M059J (cell line): Measurements from ENCODE around the gene KIAA1755. TPM values are rescaled to one million over a fixed set of nuclear protein-coding genes. Genes with fewer than 3 reads are reported as not detected.

ENCODE experiments used
- DNase-seq: peaks from one replicate; pipeline ENCODE4 v3.0.0-alpha.2; 2012; ENCODE audit warnings: low read depth
- total RNA-seq: library from RNA; depleted of rRNA; stranded (reverse); fragments of >200 nt; shearing (Covaris generic); gene quantifications from 2 replicates; pipeline ENCODE4 v1.2.3, GENCODE V29; 2014

The KIAA1755 gene
- total RNA-seq, 1 experiment from 2014 or later = 3.8 TPM

DNA sequence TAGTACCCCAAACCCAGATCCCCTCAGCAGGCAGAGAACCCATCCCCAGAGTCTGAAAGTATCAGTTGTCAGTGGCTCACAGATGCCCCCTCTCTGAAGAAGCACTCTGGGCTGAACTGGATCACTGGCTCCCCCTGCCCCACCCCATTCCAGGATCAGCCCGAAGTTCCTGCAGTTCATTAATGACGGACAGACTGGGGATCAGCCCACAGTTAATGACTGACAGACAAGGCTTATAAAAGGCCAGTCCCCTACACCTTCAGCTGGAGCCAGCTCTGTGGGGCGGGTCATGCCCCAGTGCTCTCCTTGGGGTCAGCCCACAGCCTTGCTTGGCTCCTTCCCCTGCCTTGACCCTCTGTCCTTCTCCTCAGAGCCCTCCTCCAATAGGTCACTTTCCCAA lies 21.7 kb downstream of the KIAA1755 start:
- no peak for DNase-seq

DNA sequence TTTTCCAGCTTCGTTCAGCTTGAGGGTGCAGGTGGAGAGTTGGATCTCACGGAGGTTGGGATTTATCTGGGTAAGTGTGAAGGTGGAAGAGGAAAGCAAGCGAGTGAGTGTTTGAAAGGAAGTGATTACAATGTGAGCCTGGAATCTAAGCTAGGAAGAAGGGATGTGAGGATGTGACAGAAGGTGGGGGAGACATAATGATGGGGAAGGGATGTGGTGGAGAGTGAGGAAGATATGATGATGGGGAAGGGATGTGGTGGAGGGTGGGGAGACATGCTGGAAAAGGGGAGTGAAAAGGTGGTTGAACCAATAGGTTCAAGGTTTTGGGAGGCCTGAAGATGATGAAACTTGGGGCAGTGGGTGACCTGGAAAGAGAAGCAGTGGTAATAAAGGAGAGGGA lies 23.2 kb downstream of the KIAA1755 start:
- DNase-seq = no peak

DNA sequence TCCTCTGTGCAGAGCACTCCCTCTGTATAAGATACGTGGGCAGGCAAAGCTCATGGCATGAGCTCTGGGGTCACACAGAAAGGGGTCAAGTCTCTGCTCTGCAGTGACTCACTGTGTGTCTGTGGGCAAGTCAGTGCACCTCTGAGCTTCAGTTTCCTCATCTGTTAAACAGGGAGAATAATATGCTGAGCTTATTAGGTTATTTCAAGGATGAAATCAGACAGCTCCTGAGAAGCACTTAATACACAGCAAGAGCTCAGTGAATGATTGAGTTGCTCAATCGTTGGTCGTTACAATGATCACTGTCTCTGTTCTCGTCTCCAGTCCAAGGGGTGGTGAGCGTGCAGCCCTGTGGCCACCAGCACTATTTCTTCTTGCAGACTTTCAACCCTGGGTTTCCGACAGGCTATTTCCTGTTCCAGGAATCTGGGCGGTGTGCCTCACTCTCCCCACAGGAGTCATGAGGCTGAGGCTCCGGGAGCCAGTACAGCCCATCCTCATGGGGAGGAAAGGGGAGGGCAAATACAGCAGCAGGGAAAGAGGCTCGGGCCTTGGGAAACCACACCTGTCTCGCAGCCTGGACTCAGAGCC lies 28.9 kb downstream of the KIAA1755 start:
- DNase-seq = peak; percentile 49

DNA sequence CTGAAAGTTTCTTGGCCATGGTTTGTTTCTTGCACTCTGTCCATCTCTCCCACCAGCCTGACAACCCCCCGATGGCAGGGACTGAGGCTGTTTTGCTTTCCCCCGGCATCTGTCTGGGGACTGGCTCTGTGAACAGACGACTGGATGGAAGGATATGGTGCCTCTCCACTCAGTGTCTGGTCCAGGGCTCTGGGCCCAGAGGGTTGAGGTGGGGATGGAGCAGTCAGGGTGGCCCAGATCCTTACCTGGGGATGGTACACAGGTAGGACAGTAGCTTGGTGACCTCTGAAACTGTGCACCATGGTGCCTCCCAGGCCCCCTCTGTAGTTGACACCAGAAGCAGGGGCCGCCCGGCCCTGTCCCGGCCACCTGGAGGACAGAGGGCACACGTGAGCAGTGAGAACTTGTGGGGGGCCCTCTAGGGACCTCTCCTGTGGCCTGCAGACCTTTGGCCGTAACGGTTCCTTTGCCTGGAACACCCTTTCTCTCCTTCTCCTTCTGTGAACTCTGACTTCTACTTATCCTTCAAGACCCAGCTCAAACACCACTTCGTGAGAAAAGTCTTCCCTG lies 29.5 kb downstream of the KIAA1755 start:
- no peak for DNase-seq

DNA sequence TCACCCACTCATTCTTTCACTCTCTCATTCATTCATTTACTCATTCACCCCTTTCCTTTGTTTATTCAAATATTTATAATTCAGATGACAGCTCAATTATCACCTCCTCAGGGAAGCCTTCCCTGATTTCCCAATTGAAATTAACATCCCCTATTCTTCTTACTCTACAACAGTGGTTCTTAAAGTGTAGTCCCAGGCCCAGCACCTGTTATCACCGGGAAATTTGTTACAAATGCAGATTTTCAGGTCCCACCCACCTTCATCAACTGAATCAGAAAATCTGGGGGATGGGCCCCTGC lies 30.3 kb downstream of the KIAA1755 start:
- no peak for DNase-seq

DNA sequence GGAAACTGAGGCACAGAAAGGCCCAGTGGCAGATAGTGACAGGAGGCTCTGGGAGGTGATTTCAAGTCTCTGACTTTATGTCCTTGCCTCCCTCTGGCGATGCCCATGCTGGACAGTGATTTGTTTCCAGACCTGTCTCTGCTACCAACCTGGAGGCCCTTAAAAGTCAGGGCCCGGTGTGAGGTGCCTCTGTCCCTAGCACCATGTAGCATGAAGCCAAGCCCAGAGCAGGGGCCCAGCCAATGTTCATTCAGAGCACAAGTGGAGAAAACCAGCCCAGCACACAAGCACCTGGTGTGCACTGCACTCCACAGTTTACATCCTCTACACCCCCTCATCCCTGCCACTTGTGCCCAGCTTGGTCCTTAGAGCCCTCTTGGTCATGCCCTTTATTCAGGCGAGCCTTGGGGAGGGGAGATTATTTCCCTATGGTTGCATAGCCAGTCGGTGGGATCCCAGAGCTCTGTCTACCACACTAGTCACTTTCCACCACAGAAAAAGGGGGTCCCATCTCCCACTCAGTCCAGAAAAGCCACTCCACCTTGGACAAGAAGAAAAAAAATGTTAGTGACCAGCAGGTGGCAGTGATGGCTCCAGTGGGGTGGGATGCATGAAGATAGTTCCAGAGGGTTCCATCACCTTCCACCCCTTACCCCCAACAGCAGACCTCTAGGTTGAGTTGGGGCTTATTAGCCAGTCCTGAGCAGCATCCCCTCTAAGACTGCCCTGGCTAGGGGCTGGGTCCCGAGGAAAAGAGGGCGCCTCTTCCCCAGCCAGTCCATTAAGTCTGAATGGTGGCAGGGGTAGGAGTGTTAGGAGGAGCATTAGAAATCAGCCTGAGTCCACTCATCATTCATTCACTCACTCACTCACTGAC lies 30.9 kb downstream of the KIAA1755 start:
- DNase-seq = peak; percentile 55

DNA sequence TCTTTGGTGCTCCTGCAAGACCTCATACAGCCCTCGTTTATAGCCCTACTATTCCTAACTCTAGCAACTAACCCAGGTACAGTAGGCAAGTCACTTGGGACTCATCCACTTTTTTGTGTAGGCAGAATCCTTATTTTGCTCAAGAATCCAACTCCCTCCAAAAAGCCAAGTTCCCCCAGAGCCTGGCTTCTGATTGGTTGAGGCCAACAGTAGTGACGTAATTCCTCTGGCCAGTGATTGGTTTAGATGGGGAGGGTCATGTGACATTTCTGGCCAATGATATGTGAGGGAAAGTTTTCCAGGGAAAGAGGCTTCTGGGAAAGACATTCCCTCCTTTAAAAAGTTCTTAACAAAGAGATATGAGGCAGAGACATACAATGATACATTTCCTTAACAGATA lies 32.1 kb downstream of the KIAA1755 start:
- DNase-seq = peak; percentile 45

DNA sequence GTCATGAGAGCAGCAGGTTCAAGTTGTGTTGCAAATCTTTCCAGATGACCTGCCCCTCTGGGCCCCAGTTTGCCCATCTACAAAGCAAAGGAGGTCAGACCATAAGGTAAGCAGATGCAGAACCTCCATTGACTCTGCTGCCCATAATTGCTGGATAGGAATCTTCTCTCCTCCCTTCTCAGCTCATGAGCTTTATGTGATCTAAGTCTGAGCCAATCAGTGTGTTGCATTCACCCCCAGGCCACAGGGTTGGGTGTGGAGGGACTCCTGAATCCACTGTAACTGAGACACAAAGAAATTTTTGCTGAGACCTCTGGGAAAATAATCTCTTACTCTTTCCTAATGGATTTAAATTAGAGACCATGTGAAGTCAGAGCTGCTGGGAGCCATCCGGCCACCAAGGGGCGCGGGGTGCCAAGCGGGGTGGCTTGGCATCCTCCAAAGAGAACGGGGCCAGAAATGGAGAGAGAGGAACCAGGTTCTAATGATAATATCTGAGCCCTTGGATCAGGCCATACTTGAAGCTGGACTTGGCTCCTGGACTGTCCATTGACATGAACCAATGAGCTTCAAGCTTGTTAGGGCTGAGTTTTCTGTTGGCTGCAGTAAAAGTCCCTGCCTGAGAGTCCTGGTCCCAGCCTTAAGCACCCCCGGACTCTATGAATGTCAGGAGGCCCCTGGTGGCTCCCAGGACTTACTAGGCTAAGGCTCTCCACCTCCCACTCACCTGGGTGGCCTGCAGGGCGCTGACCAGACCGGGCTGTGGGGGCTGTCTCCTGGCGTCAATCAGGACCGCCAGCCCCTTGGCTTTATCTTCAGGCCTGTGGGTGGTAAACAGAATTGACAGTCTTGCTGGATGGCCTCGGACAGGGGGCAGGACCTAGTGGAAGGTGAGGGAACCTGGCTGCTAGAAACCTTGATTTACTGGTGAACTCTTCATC lies 32.8 kb downstream of the KIAA1755 start:
- DNase-seq = no peak

DNA sequence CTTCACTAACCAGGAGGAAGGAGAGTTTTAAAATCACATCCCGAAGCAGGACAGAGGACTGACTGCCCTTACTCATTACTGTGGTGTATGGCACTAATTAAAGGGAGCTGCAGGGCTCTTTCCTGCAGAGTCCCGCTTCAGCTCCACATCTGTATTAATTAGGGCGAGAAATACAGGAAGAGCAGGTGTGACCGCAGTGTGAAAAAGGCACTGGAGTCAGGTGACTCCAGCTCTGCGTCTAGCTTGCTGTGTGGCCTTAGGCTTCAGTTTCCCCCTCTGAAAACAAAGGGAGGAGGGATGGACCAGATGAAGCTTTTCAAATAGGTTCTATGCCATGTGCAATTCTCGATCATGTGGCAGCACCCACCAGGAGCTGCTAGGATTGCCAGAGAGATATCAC lies 34.0 kb downstream of the KIAA1755 start:
- DNase-seq = no peak

DNA sequence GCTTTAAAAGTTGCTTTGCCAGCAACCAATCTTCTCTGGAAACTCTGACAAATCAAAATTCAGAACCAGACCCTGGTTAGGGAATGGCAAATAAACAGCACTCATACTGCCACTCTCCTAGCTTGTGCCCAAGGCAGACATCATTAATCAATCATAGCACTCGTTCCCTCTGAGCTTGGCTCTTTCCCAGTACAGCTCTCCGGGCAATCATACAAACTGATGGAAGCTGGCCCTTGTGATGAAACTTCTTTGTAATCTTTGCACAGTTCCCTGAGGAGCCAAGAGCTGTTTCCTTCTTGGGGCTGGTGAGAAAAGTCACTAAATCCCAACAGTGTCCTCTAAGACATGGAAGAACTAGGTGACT lies 34.7 kb downstream of the KIAA1755 start:
- DNase-seq = no peak

DNA sequence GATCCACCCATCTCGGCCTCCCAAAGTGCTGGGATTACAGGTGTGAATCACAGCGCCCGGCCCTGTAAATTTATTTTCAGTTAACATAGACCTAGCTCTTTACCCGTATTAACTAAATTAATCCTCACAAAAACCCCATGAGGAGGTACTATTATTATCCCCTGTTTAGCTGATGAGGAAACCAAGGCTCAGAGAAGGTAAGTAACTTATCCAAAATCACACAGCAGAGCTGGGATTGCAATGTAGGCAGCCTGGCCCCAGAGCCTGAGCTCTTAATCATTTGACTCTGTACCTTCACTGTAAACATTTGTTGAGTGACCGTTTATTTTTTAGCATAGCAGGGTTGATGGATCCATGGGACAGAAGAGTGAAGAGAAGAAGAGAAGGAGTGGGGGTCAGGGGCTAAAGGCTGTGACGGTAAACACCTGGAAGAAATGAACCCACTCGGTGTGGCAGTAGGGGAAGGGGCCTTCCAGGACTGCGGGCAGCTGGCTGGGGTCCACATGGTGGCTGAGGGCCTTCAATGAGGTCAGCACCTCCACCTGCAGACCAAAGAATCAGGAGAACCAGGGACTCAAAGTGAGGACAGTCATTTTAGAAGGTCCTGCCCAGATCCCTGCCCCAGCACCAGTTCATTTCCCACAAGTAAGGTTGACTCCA lies 35.2 kb downstream of the KIAA1755 start:
- DNase-seq = no peak

DNA sequence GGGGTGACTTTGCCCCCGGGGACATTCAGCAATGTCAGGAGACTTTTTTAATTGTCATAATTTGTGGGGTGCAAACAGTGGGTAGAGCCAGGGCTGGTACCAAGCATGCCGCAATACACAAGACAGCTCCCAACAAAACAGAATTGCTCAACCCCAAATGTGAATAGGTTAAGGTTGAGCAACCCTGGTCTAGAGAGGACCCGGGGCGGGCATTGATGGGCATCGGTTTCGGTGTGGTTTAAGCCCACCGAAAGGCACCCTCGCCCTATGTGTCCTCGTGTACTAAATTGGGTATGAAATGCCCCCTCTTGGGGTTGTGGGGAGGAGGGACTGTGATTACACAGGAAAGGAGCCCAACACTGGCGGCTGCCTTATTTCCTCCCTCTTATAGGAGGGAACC lies 36.0 kb downstream of the KIAA1755 start:
- no peak for DNase-seq

DNA sequence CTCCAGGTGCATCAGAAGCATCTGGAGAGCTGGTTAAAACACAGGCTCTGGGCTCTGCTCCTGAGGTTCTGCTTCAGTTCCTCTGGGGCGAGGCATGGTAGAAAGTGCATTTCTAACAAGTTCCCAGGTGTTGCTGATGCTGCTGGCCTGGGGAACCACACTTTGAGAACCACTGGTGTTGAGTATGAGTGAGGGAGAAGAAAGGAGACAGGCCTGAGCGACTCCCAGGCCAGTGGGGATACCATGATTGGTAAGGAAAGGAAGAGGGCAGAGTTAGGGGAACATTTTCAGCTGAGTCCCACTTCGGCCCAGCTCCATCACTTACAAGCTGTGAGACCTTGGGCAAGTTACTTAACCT lies 36.8 kb downstream of the KIAA1755 start:
- DNase-seq = no peak

DNA sequence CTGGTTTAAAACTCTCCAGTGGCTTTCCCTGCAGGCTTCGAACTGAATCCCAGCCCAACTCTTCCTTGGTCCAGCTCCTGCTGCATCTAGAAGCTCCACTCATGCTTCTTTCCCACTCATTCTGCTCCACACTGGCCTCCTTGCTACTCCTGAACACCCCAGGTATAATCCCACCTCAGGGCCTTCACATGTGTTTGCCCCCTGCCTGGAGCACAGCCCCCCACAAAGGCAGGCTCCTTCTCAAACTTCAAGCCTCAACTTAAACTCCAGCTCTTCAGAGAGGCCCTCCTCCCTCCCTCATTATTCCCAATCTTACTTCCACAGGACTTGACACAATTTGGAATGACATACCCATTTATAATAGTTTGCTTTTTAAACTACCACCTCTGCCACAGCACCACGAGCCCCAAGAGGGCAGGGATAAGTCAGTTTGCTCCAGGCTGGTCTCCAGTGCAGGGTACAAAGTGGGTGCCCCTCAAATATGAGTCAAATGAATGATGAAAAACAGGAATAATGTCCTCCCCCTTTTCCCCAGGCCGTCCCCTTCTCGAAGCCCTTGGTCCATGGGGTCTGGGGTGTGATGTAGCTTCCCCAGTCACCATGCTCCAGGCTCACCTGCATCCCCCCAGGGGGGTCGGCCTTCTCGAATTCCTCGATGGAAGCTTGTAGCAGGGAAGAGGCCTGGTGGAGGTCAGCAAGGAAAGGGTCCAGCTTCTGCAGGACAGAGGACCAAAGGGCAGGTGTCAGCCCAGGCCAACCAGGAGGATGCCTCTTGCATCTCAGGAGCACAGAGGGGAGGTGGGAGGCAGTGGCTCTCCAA lies 37.4 kb downstream of the KIAA1755 start:
- no peak for DNase-seq

DNA sequence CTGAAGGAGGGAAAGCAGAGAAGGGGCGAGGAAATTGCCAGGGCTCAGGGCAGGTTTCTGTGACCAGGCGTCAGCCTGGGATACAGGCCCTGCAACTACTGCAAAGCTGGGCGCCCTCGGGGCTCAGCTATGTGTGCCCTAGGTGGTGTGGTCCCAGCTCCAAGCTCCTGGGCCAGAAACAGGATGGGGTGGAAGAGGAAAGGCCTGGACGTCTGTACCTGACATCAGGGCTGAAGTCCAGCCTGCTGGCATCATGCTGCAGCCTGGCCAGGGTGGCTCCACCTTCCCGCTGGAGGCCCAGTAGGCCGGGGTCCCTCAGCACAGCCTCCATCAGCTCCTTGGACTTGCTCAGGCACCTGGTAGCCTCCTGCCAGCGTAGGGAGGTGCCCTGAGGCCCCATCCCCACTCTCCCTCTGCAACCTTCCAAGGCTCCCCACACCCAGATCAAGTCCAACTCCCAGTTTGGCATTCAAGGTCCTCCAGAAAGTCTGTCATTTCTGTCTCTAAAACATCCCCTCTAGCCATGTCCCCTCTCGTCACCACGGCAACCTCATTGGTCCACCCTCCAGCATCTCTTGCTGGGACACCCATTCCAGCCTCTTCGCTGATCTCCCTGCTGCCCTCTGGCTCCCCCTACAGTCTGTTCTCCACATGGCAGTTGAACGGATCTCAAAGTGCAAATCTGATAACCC lies 38.2 kb downstream of the KIAA1755 start:
- DNase-seq = peak; percentile 70

DNA sequence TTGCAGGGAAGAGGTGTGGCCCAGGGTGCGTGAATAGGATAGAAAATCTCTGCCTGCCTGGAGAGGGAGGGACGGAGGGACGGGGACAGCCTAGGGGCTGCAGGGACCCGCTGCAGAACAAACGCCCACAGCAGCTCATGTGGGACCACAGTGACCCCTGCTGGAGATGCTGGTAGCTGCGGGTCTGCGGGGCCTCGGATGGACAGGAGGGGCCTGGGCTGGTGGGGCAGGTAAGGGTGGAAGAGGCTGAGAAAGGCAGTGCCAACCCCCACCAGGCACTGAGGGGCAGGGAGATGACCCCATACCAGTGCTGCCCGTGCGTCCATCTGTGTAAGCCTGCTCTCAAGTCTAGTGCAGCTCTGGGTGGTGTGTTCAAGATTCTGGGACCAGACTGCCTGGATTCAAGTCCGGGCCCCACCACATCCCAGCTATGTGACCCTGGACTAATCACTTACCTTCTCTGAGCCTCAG lies 39.4 kb downstream of the KIAA1755 start:
- no peak for DNase-seq

DNA sequence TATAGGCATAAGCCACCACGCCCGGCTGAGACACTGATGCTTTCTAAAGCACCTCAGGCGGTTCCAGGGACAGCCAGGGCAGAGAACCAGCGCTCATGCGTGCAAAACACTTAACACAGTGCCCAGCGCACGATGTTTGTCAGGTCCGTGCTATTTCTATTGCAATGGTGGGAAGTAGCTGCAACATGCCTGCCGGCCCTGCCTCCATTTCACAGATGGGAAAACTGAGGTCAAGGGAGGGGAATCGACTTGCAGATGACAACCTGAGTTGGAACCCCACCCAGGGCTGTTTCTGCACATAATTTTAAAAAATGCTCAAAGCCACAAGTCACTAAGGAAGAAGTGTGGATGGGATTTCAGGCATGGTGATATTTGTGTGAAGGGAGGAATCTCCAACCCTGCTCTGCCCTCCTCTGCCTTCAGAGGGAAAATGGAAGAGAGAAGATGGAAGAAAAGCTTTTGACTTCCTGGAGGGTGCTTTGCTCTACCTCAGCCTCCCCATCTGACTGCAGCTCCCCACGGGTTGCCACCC lies 39.9 kb downstream of the KIAA1755 start:
- DNase-seq = peak; percentile 81

DNA sequence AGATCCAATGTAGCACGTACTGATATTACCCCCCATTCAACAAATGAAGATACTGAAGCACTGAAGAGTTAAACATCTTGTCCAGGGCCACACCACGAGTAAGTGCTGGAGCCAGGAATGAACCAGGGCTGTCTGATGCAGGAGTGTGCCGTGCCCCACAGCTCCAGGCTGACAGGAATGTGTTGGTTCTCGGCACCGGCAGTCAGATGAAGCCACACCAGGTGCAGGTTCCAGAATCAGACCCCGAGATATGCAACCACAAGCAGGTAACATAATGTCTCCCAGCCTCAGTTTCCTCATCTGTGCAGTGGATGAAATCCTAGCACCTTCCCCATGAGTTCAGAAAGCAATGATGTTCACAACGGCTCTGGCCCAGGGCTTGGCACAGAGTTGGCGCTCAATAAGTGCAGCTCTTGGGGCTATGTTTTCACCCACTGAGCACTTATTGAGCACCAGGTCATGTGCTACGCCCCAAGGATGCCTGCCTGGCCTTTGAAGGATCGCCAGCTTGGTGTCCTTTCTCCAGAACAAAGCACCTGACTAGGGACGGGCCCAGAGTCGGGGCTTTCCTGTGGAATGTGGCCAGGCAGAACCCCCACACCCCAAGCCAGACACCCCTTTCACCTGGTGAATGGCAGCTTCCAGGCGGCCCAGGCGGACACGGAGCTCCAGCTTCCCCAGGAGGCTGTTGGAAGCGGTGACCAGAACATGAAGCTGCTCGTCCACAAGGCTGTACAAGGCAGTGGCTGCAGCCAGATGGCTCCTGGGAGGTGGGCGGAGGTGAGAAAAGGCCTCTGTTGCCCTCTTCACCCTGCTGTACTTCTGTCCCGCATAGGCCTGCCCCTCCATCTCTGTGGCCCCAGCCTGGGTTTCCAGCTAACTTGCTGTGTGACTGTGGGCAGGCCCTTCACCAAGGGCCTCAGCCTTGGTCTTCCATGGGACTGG lies 41.3 kb downstream of the KIAA1755 start:
- DNase-seq = no peak

DNA sequence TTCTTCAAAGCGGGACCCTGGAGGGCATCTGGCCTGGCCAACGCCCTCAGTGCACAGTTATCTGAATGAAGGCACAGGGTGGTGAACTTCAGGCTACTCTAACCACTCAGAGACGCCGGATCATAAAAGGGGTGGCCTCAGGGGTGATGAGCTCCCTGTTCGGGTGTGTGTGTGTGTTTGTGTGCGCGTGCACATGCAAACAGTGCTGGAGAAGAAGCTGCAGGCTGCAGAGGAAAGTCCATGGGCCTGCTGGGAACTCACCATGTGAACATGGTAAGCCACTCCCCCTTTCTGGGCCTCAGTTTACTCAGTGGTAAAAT lies 42.0 kb downstream of the KIAA1755 start:
- no peak for DNase-seq
